NCI-H1048 (cell line): ENCODE data around the gene DPPA2.
"Not testable (repeated sequence)": the region's sequence is repeated elsewhere in the genome, so short reads cannot be mapped to it uniquely, and the experiment has no call there.

Experiments used
- DNase-seq: peaks from one replicate; lab custom pipeline; 2025; lab: John Stamatoyannopoulos, UW

The DPPA2 gene, protein sequence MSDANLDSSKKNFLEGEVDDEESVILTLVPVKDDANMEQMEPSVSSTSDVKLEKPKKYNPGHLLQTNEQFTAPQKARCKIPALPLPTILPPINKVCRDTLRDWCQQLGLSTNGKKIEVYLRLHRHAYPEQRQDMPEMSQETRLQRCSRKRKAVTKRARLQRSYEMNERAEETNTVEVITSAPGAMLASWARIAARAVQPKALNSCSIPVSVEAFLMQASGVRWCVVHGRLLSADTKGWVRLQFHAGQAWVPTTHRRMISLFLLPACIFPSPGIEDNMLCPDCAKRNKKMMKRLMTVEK

DNA sequence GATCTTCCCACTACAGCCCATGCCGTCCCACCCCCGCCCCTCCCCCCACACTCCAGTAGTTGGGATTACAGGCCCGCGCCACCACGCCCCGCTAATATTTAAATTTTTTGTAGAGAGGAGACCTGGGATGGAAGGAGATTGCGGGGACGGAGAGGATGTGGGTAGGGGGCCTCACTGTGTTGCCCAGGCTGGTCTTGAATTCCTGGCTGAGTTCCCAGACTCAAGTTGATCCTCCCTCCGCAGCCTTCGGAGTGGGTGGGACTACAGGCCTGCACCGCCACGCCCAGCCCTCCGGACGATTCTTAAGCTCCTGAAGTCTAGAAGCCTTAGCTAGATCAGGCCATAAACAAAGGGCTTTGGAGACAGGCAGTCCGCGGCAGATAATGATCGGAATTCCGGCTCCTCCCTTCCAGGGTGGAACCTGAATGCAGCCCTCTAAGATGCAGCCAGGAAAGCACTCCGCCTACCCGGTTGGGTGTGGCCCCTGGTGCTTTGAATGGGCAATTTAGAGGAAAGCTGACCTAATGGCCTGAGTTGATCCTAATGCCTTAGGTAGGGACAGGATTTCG, at the start of gene DPPA2:
TSS of gene DPPA2 (minus strand) at position 356 of the 569 bp plus-strand sequence. CDS start 1,975 bp downstream, outside the sequence.
- DNase-seq, result no peak

DNA sequence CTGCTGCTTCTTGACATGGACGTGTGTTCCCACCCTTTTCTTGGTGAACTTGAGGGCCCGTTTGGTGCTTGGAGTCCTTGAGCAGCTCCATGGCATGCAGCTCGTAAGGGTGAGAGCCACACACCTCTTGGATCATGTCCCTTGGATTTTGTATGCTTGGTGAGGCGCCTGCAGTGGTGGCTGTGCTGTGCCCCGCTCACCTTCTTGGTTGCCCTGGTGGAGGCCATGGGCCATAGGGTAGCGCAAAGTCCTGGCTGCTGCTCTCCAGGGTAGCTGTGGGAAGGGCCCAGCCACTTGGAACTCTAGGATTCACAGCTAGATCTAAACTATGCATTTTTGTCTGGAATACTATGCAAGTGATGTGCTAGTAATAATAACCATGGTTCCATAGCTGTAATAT, 47.8 kb upstream of the DPPA2 start:
- no peak for DNase-seq

DNA sequence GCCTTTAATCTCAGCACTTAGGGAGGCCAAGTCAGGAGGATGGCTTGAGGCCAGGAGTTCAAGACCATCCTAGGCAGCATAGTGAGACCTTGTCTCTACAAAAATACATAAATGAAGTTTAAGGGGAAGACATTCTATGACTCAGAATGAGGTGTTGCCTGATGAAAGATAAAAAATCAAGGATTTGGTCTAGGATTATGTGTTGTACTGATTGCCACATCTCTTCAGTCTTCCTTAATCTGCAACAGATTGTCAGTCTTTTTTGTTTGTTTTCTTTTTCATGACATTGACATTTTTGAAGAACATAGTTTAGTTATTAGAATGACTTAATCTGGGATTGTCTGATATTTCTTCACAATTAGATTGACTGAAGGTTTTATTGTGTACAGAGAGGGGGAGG, 47.3 kb upstream of the DPPA2 start:
- DNase-seq, result no peak

DNA sequence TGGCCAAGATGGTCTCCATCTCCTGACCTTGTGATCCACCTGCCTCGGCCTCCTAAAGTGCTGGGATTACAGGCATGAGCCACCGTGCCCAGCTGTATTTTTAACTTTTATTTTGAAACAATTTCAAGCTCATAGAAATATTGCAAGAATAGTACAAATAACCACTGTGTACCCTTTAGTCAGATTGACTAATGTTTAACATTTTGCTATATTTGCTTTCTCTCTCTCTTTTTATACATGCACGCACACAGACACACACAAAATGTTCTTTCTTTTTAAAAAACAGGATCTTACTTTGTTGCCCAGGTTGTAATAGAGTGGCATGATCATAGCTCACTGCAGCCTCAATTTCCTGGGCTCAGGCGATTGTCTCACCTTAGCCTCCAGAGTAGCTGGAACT, 46.5 kb upstream of the DPPA2 start:
- no peak for DNase-seq

DNA sequence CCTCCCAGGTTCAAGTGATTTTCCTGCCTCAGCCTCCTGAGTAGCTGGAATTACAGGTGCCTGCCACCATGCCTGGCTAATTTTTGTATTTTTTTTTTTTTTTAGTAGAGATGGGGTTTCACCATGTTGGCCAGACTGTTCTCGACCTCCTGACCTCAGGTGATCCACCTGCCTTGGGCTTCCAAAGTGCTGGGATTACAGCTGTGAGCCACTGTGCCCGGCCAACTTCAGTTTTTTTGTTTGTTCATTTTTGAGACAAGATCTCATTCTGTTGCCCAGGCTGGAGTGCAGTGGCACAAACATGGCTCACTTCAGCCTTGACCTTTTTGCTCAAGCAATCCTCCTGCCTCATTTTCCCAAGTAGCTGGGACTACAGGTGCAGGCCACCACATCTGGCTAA, 42.5 kb upstream of the DPPA2 start:
- DNase-seq, result not testable (repeated sequence)

DNA sequence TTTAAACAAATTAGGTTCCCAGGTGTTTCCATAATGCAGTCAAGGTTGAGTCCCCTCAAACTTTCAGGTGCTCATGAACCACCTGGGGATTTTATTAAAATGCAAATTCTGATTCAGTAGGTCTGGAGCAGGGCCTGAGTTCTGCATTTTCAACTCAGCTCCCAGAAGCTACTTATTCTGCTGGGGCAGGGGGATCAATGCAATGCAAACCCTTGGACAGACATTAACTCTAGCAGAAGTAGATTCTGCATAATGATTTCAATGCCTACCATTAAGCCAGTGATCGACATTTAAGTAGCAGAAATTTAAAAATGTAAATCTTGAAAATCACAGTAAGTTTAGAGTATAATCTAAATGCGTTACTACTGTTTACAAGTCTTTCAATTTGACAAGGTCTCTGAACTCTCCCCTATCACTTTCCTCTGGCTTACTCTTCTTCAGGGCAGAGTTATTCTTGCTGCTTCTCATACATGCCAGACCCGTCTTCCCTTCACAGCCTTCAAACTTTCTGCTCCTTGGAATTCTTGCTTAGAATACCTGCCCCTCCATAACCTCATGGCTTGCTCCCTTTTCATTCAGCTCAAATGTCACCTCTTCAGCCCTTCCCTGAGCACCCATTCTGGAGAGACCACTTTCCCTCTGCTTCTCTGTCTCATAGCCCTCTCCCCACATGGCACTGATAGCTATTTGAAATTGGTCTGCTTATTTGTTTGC, 40.3 kb upstream of the DPPA2 start:
- no peak for DNase-seq

DNA sequence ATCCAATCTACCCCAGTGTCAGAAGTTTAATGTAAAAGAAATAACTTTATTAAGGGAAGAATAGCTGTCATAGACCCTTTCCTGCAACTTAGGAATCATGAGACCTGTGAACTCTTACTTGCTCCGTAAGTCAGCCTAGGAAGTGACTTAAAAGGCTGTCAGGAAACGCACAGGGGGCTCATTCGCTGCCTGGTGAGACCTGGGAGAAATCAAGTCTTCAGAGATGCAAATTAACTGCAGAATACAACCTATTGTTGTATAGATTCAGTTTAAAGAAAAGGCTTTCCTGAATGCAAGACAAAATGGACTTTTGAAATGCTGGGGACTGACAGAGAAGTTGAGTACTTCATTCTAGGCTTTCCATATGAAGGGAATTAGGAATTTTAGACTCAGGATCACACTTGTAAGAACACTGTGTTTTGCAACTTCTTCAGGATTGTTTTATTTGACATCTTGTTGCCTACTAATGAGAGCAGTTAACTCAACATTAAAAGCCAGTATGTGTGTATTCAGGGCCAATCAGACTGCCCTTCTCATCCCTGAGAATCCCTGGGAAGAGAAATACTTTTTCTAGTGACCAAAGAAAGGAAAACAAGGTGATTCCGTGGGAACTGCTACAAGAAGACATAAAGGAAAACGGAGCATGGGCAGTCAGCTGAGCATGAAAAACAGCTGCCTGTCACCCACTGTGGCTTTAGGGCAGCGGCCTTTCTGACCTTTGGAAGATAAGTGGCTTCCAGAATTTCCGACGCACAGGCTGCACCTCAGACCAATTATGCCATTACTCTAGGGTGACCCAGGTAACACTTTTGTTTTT, 39.5 kb upstream of the DPPA2 start:
- DNase-seq, result no peak

DNA sequence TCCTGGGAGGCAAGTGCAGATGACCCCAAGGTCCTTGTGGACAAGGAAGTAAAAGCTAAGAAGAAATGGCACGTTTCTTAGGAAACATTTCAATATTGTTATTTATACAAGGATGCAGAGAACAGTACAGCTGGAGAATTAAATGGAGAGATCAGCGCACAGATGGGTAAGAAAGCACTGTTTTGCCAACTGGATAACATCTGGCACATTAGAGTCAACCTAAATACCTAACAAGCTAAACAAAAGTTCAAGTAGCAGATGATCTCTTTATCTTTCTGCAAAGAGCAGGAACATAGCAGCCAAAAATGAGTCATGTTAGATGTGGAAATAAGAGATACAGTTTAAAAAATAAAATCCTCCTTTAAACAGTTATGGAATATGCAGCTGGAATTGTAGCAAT, 36.7 kb upstream of the DPPA2 start:
- DNase-seq, result no peak

DNA sequence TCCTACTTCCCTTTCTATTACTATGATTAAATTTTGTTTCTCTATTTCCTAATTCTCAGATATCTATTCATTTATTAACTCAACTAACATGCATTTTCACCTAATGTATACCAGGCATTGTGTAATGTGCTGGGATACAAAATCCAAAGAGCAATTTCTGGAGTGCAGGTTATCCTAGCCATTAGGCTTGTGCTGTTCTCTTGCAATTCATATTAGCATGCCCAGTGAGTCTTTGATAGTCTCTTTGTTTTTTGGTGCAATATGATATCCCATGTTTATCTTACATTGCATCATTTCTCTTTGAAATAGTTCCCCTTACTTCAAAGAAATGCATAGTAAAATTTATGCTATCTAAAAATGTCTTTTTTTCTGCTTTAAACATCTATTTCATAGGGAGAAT, 34.9 kb upstream of the DPPA2 start:
- DNase-seq, result no peak

DNA sequence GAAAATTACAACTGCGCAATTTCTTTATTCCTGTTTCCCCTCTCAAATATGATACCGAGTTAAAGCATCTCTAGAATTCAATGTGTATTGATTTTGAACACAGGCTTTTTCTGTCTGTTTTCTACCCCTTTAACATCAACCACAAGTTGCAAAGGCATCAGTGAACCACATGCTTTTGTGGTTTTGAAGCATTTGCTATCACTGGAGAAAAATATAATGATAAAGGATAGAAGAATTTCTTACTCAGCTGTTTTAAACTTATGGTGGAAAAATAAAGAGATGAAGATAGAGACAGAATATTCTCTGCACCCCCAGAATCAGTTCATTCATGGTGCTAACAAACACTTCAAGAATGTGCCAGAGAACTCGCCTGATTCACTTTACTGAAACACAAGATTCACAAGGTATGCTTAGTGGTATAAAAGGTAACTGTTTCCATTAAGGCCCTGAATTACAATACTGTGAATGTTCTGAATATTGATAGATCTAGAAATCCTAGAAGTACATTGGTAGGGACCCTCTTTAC, 30.5 kb upstream of the DPPA2 start:
- no peak for DNase-seq

DNA sequence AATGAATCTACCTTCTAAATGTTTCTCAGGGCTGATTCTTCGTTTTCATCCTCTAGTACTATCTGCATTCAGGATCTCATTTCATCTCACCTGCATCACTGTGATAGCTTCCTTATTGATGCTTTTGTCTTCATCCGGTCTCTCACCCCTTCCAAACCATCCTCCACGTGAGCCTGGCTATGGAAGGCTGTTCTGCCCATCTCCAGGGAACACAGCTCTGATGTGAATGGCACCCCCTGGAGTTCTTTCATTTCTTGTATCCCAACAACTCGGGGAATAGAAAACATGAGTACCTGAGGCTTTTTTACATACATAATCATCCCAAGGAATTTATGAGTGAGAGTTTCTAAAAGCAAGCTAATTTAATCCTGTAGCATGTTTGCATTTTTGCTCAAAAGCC, 29.8 kb upstream of the DPPA2 start:
- DNase-seq, result no peak

DNA sequence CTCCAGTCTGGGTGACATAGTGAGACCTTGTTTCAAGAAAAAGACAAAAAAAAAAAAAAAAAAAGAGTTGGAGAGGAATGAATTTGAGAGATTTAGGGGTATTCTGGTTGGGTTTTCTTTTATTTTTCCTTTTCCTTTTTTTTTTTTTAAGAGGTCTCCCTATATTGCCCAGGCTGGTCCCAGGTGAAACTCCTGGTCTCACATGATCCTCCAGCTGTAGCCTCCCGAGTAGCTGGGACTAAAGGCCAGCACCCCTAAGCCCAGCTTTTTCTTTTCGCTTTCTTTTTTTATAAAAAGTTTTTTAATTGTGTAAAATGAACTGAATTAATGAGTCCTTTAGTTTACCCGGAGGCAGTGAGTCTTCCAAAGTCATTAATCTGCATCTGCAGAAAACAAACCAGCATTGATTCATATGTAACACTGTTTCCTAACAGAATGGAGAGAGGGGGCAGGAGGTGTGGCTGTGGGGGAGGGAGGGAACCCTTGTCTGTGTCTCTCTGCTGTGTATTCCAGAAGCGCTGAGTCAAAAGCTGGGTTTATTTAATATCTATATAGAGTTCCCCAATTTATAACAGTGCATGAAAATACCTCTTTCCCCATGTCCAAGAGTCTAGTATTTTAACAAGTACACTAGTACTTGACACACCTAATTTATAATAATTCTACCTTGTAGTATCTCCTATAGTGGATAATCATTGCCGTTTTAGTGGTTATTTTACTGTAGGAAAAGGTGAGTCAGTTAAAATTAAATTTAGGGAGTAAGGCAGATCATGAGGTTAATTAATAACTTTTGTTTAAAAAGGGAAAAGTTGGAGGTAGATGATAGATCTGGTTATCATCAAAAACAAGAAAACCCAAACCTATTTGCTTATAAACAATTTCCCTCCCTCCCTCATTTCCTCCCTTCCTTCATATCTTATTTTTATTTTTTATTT, 23.7 kb upstream of the DPPA2 start:
- DNase-seq, result no peak

DNA sequence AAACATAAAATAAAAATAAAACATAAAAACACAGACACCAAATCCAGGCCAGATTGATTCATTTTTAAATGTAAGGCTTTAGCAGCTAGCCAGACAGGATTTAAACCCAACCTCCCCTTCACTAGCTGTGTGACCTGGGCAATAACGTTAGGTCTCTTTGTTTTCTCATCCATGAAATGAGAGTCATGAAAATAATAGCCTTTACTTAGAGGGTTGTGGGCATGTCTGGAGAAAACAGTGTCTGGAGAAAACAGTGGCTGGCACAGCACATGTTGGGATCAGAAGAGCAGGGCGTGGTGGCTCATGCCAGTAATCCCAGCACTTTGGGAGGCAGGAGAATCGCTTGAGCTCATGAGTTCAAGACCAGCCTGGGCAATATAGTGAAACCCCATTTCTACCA, 22.9 kb upstream of the DPPA2 start:
- DNase-seq, result no peak

DNA sequence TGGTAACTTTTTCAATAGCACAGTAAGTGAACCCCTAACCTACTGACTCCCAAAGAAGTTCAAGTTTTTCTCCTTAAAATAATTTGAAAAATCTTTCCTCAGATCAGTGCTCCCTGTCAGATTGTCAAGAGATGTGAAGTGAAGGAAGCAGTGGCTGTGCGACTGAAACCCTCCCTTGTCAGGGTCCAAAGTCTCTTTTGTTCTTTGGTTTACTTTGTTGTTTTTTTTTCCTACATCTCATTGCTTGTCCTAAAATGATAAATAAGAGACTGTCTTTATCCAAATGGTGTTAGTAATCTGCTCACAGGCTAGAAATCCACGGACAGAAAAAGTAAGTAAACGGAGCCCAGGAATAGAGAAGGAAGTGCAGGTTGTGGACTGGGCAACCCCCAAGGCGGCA, 22.0 kb upstream of the DPPA2 start:
- DNase-seq, result no peak

DNA sequence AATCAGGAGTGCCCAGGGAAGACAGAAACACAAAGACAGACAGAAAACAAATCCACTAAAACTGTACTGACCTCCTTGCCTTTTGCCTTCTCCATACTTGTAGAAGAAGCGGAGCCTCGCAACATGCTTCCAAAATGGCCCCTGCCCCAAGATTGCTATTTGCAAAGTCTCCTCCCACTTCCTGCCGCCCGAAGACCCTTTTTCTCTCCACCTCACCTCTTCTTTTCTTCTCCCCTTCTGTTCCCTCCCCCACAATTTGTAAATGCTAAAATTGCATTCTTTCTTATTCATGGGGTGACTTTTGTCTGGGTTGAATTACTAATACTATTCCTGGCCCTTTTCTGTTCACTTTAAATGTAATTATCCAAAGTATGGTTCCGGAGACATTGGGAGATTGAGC, 21.1 kb upstream of the DPPA2 start, which contains the start of gene DPPA4:
TSS of gene DPPA4 (minus strand) at position 154 of the 400 bp plus-strand sequence. CDS start at position 125, 29 bp downstream.
- no peak for DNase-seq

DNA sequence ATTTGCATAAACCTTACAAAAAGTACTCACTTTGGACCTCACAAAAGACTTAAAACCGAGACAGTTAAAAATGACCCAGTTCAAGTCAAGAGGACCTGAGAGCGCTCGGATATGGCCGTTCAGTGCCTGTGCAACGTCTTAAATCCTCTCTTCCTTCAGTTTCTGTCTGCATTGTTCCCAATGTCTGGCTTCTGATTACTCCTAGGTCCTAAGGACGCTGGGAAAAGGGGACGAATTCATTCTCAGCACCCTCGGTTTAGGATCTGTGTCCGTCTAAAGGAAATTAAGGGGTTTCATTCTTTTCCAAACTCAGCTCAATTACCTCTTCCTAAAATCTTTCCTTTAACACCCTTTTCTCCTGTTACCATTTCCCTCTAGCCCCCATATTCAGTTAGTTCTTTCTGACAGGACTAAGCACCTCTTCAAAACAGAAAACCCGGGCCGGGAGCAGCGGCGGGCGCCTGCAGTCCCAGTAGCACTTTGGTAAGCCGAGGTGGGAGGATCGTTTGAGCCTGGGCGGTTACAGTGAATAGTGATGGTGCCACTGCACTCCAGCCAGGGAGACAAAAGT, 20.1 kb upstream of the DPPA2 start:
- DNase-seq, result no peak

DNA sequence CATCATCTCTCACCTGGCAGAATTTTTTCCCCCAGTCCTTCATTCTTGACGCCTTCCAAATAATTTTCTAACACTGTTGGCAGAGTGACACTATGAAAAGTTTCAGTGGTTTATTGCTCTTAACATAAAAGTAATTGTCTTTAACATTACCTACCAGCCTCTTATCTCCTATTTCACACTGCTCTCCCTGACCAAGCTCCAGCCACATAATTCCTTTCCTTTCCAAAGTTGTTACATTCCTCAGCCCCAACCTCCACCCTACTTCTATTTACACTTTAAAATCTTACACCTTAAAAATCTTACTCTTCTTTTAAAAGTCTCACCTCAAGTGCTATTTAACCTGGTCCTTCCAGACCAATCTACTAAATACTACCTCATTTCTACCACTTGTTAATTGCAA, 18.3 kb upstream of the DPPA2 start:
- no peak for DNase-seq

DNA sequence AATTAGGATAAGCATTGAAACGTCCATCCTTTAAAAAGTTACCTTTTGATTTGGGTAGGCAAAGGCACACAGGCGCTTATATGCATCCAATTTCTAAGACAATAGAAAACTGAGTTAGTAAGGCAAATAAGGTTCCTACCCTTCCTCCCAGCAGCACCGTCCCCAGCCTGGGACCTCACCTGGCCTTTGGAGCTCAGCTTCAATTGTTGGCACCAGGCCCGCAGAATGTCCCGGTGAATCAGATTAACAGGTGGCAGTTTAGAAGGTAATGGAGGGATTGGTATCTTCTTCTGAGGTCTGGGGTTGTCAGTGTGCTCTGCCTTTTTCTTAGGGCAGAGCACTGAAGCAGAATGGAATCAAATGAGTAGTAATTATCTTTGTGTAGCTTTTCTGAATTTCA, 15.4 kb upstream of the DPPA2 start:
- DNase-seq, result no peak

DNA sequence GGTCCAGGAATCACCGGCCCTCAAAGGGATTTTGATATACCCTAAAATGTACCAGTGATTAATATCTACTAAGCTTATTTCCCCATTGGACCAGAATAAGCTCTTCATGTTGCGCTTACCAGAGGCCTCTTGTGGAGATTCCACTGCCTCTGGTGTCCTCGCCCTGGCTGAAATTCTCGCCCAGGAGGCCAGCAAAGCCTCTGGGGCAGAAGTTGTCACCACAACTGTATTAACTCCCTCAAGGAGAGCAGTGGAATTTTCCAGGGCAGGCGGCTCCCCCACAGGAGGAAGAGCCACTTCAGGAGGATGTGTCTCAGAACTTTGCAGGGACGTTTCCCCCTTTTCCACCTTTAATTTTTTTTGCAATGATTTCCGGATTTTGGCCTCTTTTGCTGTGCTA, 14.1 kb upstream of the DPPA2 start:
- no peak for DNase-seq

DNA sequence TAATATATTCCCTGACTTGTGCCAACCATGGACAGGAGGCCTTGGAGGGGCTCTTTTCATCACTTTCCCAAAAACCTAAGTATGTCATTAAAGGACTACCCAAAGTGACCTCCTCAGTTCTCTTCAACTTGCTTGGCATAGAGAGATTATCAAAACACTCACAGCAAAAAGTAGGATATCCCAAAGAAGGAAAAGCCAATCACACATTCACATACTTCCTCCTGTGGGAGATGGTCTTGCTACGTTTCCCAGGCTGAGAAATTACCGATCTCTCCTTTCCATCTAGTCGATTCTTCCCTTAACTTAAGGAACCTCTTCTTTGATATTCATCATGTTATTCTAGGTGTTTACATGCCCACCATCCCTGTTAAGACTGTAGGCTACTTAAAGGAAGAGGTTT, 11.9 kb upstream of the DPPA2 start:
- no peak for DNase-seq

DNA sequence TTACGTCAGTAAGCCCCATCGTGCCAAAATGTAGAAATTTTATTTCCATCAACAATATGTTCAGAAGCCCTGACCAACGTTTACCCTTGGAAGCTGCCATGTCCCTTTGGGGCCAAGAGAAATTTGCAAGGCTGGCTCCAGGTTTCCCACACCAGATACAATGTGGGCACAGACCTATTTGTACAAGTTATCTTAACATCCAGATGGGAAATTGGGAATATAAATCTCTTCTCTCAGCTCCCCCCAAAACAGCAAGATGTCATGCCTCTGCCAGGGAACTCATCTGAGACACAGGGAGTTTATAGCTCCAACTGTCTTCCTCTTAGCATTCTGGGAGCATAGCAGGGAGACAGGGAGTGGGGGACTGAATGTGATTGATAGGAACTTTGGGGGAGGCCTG, 9.3 kb upstream of the DPPA2 start:
- DNase-seq, result no peak
